ENCODE data around the gene ELL.
"Not testable (repeated sequence)": the region's sequence is repeated elsewhere in the genome, so short reads cannot be mapped to it uniquely, and the experiment has no call there.

DNA sequence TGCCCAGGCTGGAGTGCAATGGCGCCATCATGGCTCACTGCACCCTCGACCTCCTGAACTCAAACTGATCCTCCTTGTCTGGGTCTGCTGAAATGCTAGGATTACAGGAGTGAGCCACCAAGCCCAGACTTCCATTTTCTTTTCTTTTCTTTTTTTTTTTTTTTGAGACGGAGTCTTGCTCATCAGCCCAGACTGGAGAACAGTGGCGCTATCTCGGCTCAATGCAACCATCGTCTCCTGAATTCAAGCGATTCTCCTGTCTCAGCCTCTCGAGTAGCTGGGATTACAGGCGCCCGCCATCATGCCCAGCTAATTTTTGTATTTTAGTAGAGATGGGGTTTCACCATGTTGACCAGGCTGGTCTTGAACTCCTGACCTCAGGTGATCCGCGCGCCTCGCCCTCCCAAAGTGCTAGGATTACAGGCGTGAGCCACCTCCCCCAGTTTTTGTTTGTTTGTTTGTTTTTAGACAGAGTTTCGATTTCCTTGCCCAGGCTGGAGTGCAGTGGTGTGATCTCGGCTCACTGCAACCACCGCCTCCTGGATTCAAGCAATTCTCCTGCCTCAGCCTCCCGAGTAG, 1.1 kb upstream of the ELL start:
- TF ChIP-seq, protein P1, sequence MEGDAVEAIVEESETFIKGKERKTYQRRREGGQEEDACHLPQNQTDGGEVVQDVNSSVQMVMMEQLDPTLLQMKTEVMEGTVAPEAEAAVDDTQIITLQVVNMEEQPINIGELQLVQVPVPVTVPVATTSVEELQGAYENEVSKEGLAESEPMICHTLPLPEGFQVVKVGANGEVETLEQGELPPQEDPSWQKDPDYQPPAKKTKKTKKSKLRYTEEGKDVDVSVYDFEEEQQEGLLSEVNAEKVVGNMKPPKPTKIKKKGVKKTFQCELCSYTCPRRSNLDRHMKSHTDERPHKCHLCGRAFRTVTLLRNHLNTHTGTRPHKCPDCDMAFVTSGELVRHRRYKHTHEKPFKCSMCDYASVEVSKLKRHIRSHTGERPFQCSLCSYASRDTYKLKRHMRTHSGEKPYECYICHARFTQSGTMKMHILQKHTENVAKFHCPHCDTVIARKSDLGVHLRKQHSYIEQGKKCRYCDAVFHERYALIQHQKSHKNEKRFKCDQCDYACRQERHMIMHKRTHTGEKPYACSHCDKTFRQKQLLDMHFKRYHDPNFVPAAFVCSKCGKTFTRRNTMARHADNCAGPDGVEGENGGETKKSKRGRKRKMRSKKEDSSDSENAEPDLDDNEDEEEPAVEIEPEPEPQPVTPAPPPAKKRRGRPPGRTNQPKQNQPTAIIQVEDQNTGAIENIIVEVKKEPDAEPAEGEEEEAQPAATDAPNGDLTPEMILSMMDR (IDR thresholded peaks at IDR 0.05): not testable (repeated sequence)
- TF ChIP-seq POLR2A (IDR thresholded peaks at IDR 0.05): not testable (repeated sequence)
